GM12878 (cell line): Measurements from ENCODE around the gene MOB2. TPM values are rescaled to one million over a fixed set of nuclear protein-coding genes. Genes with fewer than 3 reads are reported as not detected.
"Not testable (repeated sequence)": the region's sequence is repeated elsewhere in the genome, so short reads cannot be mapped to it uniquely, and the experiment has no call there.

Experiments used
- ATAC-seq: fragments of 200-7000 bp; cut with Tn5 transposase; 3 replicates; pipeline ENCODE4 v1.9.1; 2020; ENCODE audit warnings: mild to moderate bottlenecking, moderate library complexity
- BruUV-seq: library from RNA; stranded (reverse); fragments of 400-500 nt; replicated peaks from 2 replicates; lab custom pipeline; 2021; lab: Mats Ljungman, UMichigan
- CTCF ChIA-PET: fragments of 300-600 bp; sonication (Branson Sonifier 250); formaldehyde crosslinking; extraction: SDS; loops from one replicate; lab custom pipeline; 2021; ENCODE audit warnings: inconsistent platforms; lab: Yijun Ruan, JAX
- POLR2A ChIA-PET: fragments of 350-600 bp; formaldehyde crosslinking; extraction: SDS; loops from one replicate; lab custom pipeline; 2021; ENCODE audit warnings: inconsistent platforms; lab: Charles Lee
- RAD21 ChIA-PET: fragments of 300-600 bp; sonication (Branson Sonifier 250); formaldehyde crosslinking; loops from one replicate; lab custom pipeline; 2023; ENCODE audit warnings: antibody characterized with exemption; ENCODE audit not compliant: unreplicated experiment; lab: Charles Lee
- SMC1A ChIA-PET: fragments of 300-600 bp; sonication (Branson Sonifier 250); formaldehyde crosslinking; loops from one replicate; lab custom pipeline; 2023; ENCODE audit not compliant: unreplicated experiment, uncharacterized antibody; lab: Charles Lee
- DNase-seq: peaks from one replicate; pipeline ENCODE4 v3.0.0-alpha.2; 2011; ENCODE audit warnings: low read depth, low spot score
- FAIRE-seq: peaks from 3 replicates; lab custom pipeline; 2011; peaks lifted over from hg19 to GRCh38; lab: Jason Lieb, UNC
- H2AFZ ChIP-seq: 2 replicates; pipeline ENCODE4 v1.6.0; 2011; ENCODE audit warnings: low read depth, low read length, control low read depth; ENCODE audit not compliant: control insufficient read depth
- H3K27ac ChIP-seq: 2 replicates; pipeline ENCODE4 v1.5.1; 2011; ENCODE audit warnings: control low read depth; ENCODE audit not compliant: control insufficient read depth, insufficient read depth
- H3K27me3 ChIP-seq, 2 experiments: replicated peaks in 1 of 2; 2 replicates each; pipeline versions ENCODE4 v1.6.0 to v1.6.1; 2011; ENCODE audit warnings: low read length in 1 of 2; ENCODE audit not compliant: control insufficient read depth in 2 of 2, insufficient read depth in 2 of 2
- H3K36me3 ChIP-seq, 2 experiments: 2 replicates each; pipeline ENCODE4 v1.5.1; 2011; ENCODE audit warnings: low read length in 1 of 2; ENCODE audit not compliant: control insufficient read depth in 2 of 2, insufficient read depth in 2 of 2
- H3K4me1 ChIP-seq: 2 replicates; pipeline ENCODE4 v1.6.1; 2011; ENCODE audit warnings: mild to moderate bottlenecking, low read length, moderate library complexity, mixed read lengths; ENCODE audit not compliant: control insufficient read depth, insufficient read depth
- H3K4me2 ChIP-seq: 2 replicates; pipeline ENCODE4 v1.6.0; 2011; ENCODE audit warnings: control low read depth; ENCODE audit not compliant: control insufficient read depth, insufficient read depth
- H3K4me3 ChIP-seq: fragments of 200-600 bp; sonication (generic); 2 replicates; pipeline ENCODE4 v1.5.1; 2016
- H3K79me2 ChIP-seq: 2 replicates; pipeline ENCODE4 v1.6.0; 2011; ENCODE audit warnings: low read length; ENCODE audit not compliant: control insufficient read depth, insufficient read depth
- H3K9ac ChIP-seq: 2 replicates; pipeline ENCODE4 v1.8.0; 2011; ENCODE audit warnings: low read length, control low read depth, mixed read lengths; ENCODE audit not compliant: control insufficient read depth, insufficient read depth
- H3K9me3 ChIP-seq: replicated peaks from 3 replicates; pipeline ENCODE4 v1.5.1; 2011; ENCODE audit warnings: mild to moderate bottlenecking, low read length; ENCODE audit not compliant: control insufficient read depth, insufficient read depth
- H4K20me1 ChIP-seq: 2 replicates; pipeline ENCODE4 v1.6.0; 2011; ENCODE audit not compliant: control insufficient read depth, insufficient read depth
- HDGF ChIP-seq: fragments of 450-650 bp; IDR thresholded peaks from 2 replicates; pipeline ENCODE4 v1.6.1; 2016; ENCODE audit warnings: antibody characterized with exemption
- NFIC ChIP-seq: IDR thresholded peaks from 2 replicates; pipeline ENCODE4 v1.6.1; 2012; ENCODE audit warnings: low read depth, mild to moderate bottlenecking, inconsistent platforms, low read length, moderate library complexity
- PML ChIP-seq: IDR thresholded peaks from 2 replicates; pipeline ENCODE4 v1.6.1; 2012; ENCODE audit warnings: low read length, inconsistent platforms
- SIN3A ChIP-seq: IDR thresholded peaks from 2 replicates; pipeline ENCODE4 v1.6.1; 2012; ENCODE audit warnings: low read depth, low read length, improper control_type of control experiment
- ZNF592 ChIP-seq: fragments of 450-650 bp; IDR thresholded peaks from 2 replicates; pipeline ENCODE4 v1.6.1; 2017; ENCODE audit warnings: mild to moderate bottlenecking, moderate library complexity
- WGBS: methylation state at CpG from one replicate; pipeline ENCODE4 v1.1.6; 2016; ENCODE audit warnings: low lambda C conversion rate; ENCODE audit not compliant: insufficient replicate concordance, insufficient coverage; ENCODE audit errors: missing lambda C conversion rate; 5-methylcytosine and 5-hydroxymethylcytosine counted together
- in situ Hi-C: fragments of 300-500 bp; cut with MboI; formaldehyde crosslinking; loops from 9 replicates; pipeline ENCODE4 v1.14.3; 2018; ENCODE audit warnings: mixed read lengths
- intact Hi-C: fragments of 100-400 bp; cut with micrococcal nuclease; formaldehyde crosslinking; loops from one replicate; pipeline ENCODE4 v1.14.2; 2022; ENCODE audit not compliant: unreplicated experiment
- polyA plus RNA-seq, 11 experiments: library from polyadenylated mRNA; depleted of rRNA in 4 of 11; unstranded in 6 of 11; stranded (reverse) in 5 of 11; fragments of >200 nt; fragmentation: Nextera tagmentation in 4 of 11; fragmentation: Illumina TruSeq in 1 of 11; extraction: Ambion mirVana in 4 of 11; extraction: Trizol in 1 of 11; gene quantifications; 1 replicate in 1 of 11; 2 replicates in 10 of 11; pipeline versions ENCODE4 v1.2.1 to v1.2.3, GENCODE V29; 2011 to 2016; ENCODE audit warnings: inconsistent platforms in 2 of 11, missing spikeins in 2 of 11, low read depth in 1 of 11
- total RNA-seq, 4 experiments: library from RNA; depleted of rRNA in 3 of 4; stranded (reverse); fragments of >200 nt in 3 of 4; fragmentation: Illumina TruSeq in 1 of 4; extraction: Trizol in 1 of 4; gene quantifications; 2 replicates each; pipeline versions ENCODE4 v1.2.1 to v1.2.3, GENCODE V29; 2013 to 2021
- TF ChIP-seq, protein P1 (sequence below): IDR thresholded peaks from 2 replicates; pipeline ENCODE4 v1.6.1; 2011; ENCODE audit warnings: borderline replicate concordance, low read depth, mild to moderate bottlenecking, moderate library complexity, mixed read lengths, low read length; ENCODE audit not compliant: insufficient read depth; ENCODE audit errors: extremely low read length

MOB2 gene
- total and polyA plus RNA-seq, 10 of the 15 experiments (the other 5 are each of a cell fraction or from before 2014, with no cell fraction given), result 0.10 to 34.6 (median 15.5) TPM

- ATAC-seq (no peak), FAIRE-seq (no peak), DNase-seq (no peak)
- intact Hi-C loops (loop anchor here (2.0 kb wide), 1 partner anchor 61 kb away; no protein-coding TSS in a partner anchor), in situ Hi-C loops (no loop called here)
- Histone ChIP-seq H3K4me2 (no peak overlapping the region), H3K79me2 (peaks cover 5% of the 10 kb centered on the region), H3K36me3 (no peaks in the 10 kb centered on the region), H3K9me3 (no peaks in the 10 kb centered on the region), H3K9ac (no peak overlapping the region), H3K27me3 (no peaks in the 10 kb centered on the region), H2AFZ (no peak overlapping the region), H3K27ac (no peak overlapping the region), H3K4me3 (no peak overlapping the region), H3K4me1 (no peaks in the 10 kb centered on the region), H4K20me1 (peaks cover 3% of the 10 kb centered on the region; the same call in 1 of the 2 replicates)
- ChIA-PET RAD21 (interaction anchor here (1.3 to 1.6 kb wide), 2 partner anchors 60 to 311 kb away, joined by 3 to 4 read pairs; no protein-coding TSS in a partner anchor), CTCF (interaction anchor here (0.6 to 1.6 kb wide), 5 partner anchors 15 to 311 kb away, joined by 3 to 7 read pairs (median 5); no protein-coding TSS in a partner anchor), POLR2A (no interaction called here), SMC1A (no interaction called here)
- WGBS, result 84% methylated on average over 23 of the region's 23 CpGs
- TF ChIP-seq PML (no peak), SIN3A (no peak), ZNF592 (no peak), HDGF (no peak), NFIC (no peak)
- TF ChIP-seq, protein P1, sequence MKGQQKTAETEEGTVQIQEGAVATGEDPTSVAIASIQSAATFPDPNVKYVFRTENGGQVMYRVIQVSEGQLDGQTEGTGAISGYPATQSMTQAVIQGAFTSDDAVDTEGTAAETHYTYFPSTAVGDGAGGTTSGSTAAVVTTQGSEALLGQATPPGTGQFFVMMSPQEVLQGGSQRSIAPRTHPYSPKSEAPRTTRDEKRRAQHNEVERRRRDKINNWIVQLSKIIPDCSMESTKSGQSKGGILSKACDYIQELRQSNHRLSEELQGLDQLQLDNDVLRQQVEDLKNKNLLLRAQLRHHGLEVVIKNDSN, result no peak
- no TSS peak for BruUV-seq
Observed at GRCh38 chr11:1513326-1514296, 27.0 kb upstream of the MOB2 start.

- DNase-seq, H3K4me3 ChIP-seq, H3K9ac ChIP-seq, H2AFZ ChIP-seq, in situ Hi-C loops, POLR2A ChIA-PET, CTCF ChIA-PET, H3K4me1 ChIP-seq, H4K20me1 ChIP-seq, H3K27ac ChIP-seq, intact Hi-C loops, FAIRE-seq, H3K79me2 ChIP-seq, H3K27me3 ChIP-seq, H3K36me3 ChIP-seq, RAD21 ChIA-PET, BruUV-seq, H3K9me3 ChIP-seq, SMC1A ChIA-PET, H3K4me2 ChIP-seq: not testable (repeated sequence)
- WGBS, result 83% methylated on average over 5 of the region's 9 CpGs
- peak; percentile 39; the same call in 1 of the 3 replicates for ATAC-seq
Observed at GRCh38 chr11:1512531-1513258, 26.1 kb upstream of the MOB2 start.
